Muscle layer of duodenum (tissue), 2 donors: ENCODE measurements around the gene CHST2.
"Not testable (repeated sequence)": the region's sequence is repeated elsewhere in the genome, so short reads cannot be mapped to it uniquely, and the experiment has no call there.

Experiments
- H3K27ac ChIP-seq: one replicate; pipeline ENCODE4 v1.7.0; 2013; ENCODE audit warnings: mild to moderate bottlenecking, low read length
- H3K27me3 ChIP-seq: one replicate; pipeline ENCODE4 v1.7.0; 2013; ENCODE audit warnings: low read depth, mild to moderate bottlenecking, control low read depth, low read length
- H3K36me3 ChIP-seq, 2 donors: one replicate each; pipeline ENCODE4 v1.7.0; 2013; ENCODE audit warnings: low read length in 2 of 2, control low read depth in 1 of 2, mild to moderate bottlenecking in 1 of 2; ENCODE audit not compliant: insufficient read depth in 2 of 2, control insufficient read depth in 1 of 2
- H3K4me1 ChIP-seq, 2 donors: one replicate each; pipeline ENCODE4 v1.7.0; 2013; ENCODE audit warnings: low read length in 2 of 2, mild to moderate bottlenecking in 2 of 2, control low read depth in 1 of 2, moderate library complexity in 1 of 2; ENCODE audit not compliant: insufficient read depth in 2 of 2, control insufficient read depth in 1 of 2
- H3K4me3 ChIP-seq, 2 donors: one replicate each; pipeline ENCODE4 v1.7.0; 2013; ENCODE audit warnings: low read length in 2 of 2, low read depth in 1 of 2, mild to moderate bottlenecking in 1 of 2
- H3K9me3 ChIP-seq, 2 donors: one replicate each; pipeline ENCODE4 v1.7.0; 2013; ENCODE audit warnings: low read length in 2 of 2, control low read depth in 1 of 2, mild to moderate bottlenecking in 1 of 2; ENCODE audit not compliant: control insufficient read depth in 1 of 2
- donor health status: healthy.

The CHST2 gene

GRCh38 chr3:143160437-143160836, 40.9 kb downstream of the CHST2 start:
- Histone ChIP-seq H3K4me3 (no peak overlapping the region), H3K4me1 (no peaks in the 10 kb centered on the region), H3K36me3 (no peaks in the 10 kb centered on the region), H3K9me3 (no peaks in the 10 kb centered on the region), H3K27me3 (no peaks in the 10 kb centered on the region), H3K27ac (no peak overlapping the region)

DNA sequence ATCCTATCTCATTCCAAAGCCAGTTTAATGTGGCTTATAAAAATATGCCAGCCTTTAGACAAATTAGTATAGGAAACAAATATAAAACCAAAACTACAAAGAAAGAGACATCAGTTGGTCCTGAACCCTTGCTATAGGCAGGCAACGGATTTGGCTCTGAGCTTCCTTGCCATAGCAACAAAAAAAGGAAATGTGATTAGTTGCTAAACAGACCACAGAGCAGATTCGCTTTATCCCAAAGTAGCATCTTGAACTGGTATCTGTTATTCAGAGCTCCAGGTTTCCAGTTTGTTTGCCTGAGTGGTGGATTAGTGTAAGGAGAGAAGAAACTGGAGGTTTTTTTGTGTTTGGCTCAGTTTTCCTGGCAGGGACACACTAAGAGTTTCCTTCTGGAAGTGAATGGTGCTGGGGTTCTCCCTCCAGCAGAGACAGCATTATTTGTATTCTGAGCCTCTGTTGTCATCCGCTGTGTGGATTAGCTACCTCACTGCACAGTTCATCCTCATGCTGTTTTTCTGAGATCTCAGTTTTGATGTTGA, 44.1 kb downstream of the CHST2 start:
- no peaks in the 10 kb centered on the region for H3K36me3 ChIP-seq
- H3K4me1 ChIP-seq: no peaks in the 10 kb centered on the region
- no peak overlapping the region for H3K4me3 ChIP-seq
- H3K9me3 ChIP-seq: no peaks in the 10 kb centered on the region
- H3K27me3 ChIP-seq: no peaks in the 10 kb centered on the region
- H3K27ac ChIP-seq: no peak overlapping the region

DNA sequence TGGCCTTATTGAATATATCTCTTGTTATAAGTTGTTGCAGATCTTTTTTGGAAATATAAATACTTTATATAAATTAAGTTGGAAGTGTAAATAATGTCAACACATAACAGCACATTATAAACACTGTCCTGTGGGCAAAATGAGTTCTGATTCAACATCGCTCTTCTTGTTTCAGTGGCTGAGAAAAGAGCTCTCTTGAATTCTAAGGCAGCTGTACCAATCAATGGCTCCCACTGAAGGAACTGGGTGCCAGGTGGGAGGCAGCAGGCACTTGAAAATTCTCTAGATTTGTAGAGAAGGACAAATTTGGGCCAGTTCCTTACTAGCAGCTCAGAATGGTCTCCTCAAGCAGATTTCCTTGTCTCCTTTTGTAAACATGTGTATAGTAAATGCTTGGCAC, 45.6 kb downstream of the CHST2 start:
- Histone ChIP-seq H3K9me3 (no peaks in the 10 kb centered on the region), H3K27ac (no peak overlapping the region), H3K27me3 (no peaks in the 10 kb centered on the region), H3K4me1 (no peaks in the 10 kb centered on the region), H3K36me3 (no peaks in the 10 kb centered on the region), H3K4me3 (no peak overlapping the region)

DNA sequence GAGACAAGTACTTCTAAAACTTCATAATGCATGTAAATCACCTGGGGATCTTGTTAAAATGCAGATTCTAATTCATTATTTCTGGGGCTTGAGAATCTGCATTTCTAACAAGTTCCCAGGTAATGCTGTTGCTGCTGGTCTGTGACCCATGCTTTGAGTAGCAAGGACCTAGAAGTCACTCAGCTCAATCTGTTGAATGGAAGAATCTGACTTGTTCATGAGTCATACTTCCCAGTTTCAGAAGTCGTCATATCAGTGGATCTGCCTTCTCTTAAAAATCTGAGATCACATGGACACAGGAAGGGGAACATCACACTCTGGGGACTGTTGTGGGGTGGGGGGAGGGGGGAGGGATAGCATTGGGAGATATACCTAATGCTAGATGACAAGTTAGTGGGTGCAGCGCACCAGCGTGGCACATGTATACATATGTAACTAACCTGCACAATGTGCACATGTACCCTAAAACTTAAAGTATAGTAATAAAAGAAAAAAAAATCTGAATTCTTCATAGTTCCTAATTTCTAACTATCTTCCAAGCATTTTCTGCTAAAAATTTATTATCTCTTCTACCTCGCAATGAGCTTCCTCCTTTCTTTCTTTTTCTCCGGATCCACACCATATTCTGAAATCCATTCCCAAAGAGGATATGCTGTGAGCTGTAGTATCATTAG, 46.2 kb downstream of the CHST2 start:
- H3K36me3 ChIP-seq, H3K4me1 ChIP-seq, H3K4me3 ChIP-seq, H3K27ac ChIP-seq, H3K9me3 ChIP-seq, H3K27me3 ChIP-seq: not testable (repeated sequence)

DNA sequence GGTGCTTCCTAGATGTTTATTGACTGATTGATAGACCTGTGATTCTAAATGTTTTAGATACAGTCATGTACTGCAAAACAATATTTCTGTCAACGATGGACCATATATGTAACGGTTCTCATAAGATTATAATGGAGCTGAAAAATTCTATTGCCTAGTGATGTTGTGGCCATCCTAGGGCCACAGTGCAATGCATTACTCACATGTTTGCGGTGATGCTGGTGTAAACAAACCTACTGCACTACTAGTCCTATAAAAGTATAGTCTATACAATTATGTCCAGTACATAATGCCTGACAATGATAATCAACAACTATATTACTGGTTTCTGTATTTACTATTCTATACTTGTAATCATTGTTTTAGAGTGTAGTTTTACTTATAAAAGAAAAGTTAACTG, 46.8 kb downstream of the CHST2 start:
- Histone ChIP-seq H3K4me1 (no peaks in the 10 kb centered on the region), H3K27me3 (no peaks in the 10 kb centered on the region)

GRCh38 chr3:143167969-143168854, 48.6 kb downstream of the CHST2 start:
- Histone ChIP-seq H3K27ac (no peak overlapping the region), H3K27me3 (no peaks in the 10 kb centered on the region), H3K36me3 (no peaks in the 10 kb centered on the region), H3K9me3 (no peaks in the 10 kb centered on the region), H3K4me3 (no peak overlapping the region), H3K4me1 (no peaks in the 10 kb centered on the region)

More for the DNA sequence above, 46.8 kb downstream of the CHST2 start:
- no peaks in the 10 kb centered on the region for H3K9me3 ChIP-seq
- H3K4me3 ChIP-seq: no peak overlapping the region
- no peaks in the 10 kb centered on the region for H3K36me3 ChIP-seq
- no peak overlapping the region for H3K27ac ChIP-seq

DNA sequence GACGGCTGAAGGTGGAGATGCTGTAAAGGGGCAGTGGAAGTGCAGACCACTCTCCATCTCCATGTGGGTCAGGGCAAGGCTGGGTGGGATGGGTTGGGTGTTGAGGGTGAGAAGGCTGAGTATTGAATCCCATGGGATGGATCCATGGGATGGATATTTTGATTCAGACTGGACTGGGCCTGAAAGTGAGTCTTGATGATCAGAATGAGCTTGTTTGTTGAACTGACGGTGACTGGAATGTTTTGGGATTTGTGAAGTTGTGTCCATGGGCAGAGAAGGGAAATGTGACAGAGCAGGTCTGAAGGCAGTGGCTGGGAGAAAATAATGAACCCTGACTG, 49.3 kb downstream of the CHST2 start:
- H3K36me3 ChIP-seq: no peaks in the 10 kb centered on the region
- no peaks in the 10 kb centered on the region for H3K9me3 ChIP-seq
- no peak overlapping the region for H3K4me3 ChIP-seq
- no peaks in the 10 kb centered on the region for H3K4me1 ChIP-seq
- H3K27me3 ChIP-seq: no peaks in the 10 kb centered on the region
- no peak overlapping the region for H3K27ac ChIP-seq

- H3K27ac ChIP-seq: peak overlapping the region; percentile 4
- H3K27me3 ChIP-seq: no peaks in the 10 kb centered on the region
- H3K4me1 ChIP-seq: no peaks in the 10 kb centered on the region
- H3K4me3 ChIP-seq: no peak overlapping the region
- H3K9me3 ChIP-seq: no peaks in the 10 kb centered on the region
- no peaks in the 10 kb centered on the region for H3K36me3 ChIP-seq
Measured at GRCh38 chr3:143170074-143170473, 50.5 kb downstream of the CHST2 start.

GRCh38 chr3:143170676-143171075, 51.1 kb downstream of the CHST2 start:
- Histone ChIP-seq H3K4me3 (no peak overlapping the region), H3K27ac (peak overlapping the region; percentile 4), H3K4me1 (no peaks in the 10 kb centered on the region), H3K27me3 (no peaks in the 10 kb centered on the region), H3K36me3 (no peaks in the 10 kb centered on the region), H3K9me3 (no peaks in the 10 kb centered on the region)

DNA sequence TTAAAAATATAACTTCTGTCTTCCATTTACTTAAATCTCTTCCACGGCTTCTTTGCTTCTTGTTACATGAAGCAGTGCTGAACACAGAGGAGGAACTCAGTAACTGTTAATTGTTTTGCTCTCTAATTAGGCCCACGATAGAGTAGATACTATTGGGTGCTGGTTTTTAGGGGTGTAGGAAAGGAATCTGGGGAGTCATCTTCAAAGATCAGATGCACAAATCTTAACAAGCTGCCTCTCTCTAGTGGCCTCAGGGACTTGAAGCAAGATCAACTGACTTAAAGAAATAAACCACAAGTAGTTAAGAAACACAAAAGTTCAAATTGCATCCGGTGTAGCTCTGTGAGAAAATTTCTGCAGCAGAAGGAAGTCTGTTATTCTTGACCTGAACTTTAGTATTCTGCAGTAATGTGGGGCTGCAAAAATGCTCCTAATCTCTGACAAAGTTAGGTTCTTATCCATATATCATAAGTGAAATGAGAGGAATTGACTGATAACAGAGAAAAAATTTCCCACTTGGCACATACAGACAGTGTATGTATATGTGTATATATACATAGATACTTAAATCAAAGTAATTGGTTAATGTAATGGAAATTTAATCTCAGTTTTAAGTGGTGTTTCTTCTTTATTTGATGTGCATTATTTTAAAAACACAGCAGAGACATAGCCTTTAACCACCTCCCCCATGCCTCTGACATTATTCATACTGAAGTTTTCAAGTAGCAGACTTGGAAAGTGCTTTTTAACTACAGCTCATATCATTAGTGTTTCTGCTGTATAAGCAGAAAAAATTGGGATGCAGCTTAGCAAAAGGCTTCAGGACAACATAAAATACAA, 51.8 kb downstream of the CHST2 start:
- peak overlapping the region; percentile 4 for H3K27ac ChIP-seq
- H3K4me1 ChIP-seq: no peaks in the 10 kb centered on the region
- H3K9me3 ChIP-seq: no peaks in the 10 kb centered on the region
- H3K4me3 ChIP-seq: no peak overlapping the region
- no peaks in the 10 kb centered on the region for H3K27me3 ChIP-seq
- H3K36me3 ChIP-seq: no peaks in the 10 kb centered on the region
